B cell (primary cell): ENCODE data around the gene DEFB131A. TPM values are rescaled to one million over a fixed set of nuclear protein-coding genes. Genes with fewer than 3 reads are reported as not detected.
"Not testable (repeated sequence)": the region's sequence is repeated elsewhere in the genome, so short reads cannot be mapped to it uniquely, and the experiment has no call there.

Experiments
- ATAC-seq: fragments of 200-7000 bp; cut with Tn5 transposase; one replicate; pipeline ENCODE4 v1.10.0; 2021; ENCODE audit warnings: low read depth, mild to moderate bottlenecking, moderate number of reproducible peaks, moderate library complexity
- CTCF ChIA-PET: fragments of 350-600 bp; sonication (Branson Sonifier 250); formaldehyde crosslinking; loops from one replicate; lab custom pipeline; 2021; ENCODE audit warnings: antibody characterized with exemption, inconsistent platforms; lab: Charles Lee
- POLR2A ChIA-PET: fragments of 350-600 bp; sonication (Branson Sonifier 250); formaldehyde crosslinking; loops from one replicate; lab custom pipeline; 2021; ENCODE audit warnings: antibody characterized with exemption; lab: Charles Lee
- DNase-seq: peaks from one replicate; pipeline ENCODE4 v3.0.0; 2013
- H2AFZ ChIP-seq: 2 replicates; pipeline ENCODE4 v1.6.1; 2012; ENCODE audit warnings: mild to moderate bottlenecking, low read depth, low read length; ENCODE audit not compliant: insufficient read depth, poor library complexity, severe bottlenecking
- H3K27ac ChIP-seq, 2 donors: 1 replicate in 1 of 2; 2 replicates in 1 of 2; pipeline ENCODE4 v1.5.1; 2012 to 2013; ENCODE audit warnings: low read length in 2 of 2, mild to moderate bottlenecking in 2 of 2, moderate library complexity in 1 of 2
- H3K27me3 ChIP-seq, 4 experiments: fragments of 200-600 bp in 1 of 4; sonication (generic) in 1 of 4; replicated peaks in 1 of 4; 1 replicate in 2 of 4; 2 replicates in 2 of 4; pipeline versions ENCODE4 v1.6.1 to v1.7.0; 2013 to 2016; ENCODE audit warnings: low read length in 3 of 4, mild to moderate bottlenecking in 2 of 4, mixed read lengths in 1 of 4, moderate library complexity in 1 of 4; ENCODE audit not compliant: insufficient read depth in 4 of 4, control insufficient read depth in 3 of 4; ENCODE audit errors: control extremely low read depth in 1 of 4
- H3K36me3 ChIP-seq, 2 experiments: replicated peaks in 1 of 2; 1 replicate in 1 of 2; 2 replicates in 1 of 2; pipeline versions ENCODE4 v1.6.1 to v1.7.1; 2013; ENCODE audit warnings: low read length in 1 of 2; ENCODE audit not compliant: insufficient read depth in 2 of 2, control insufficient read depth in 1 of 2; ENCODE audit errors: control extremely low read depth in 1 of 2, extremely low read depth in 1 of 2
- H3K4me1 ChIP-seq, 2 donors: fragments of 200-600 bp in 1 of 2; sonication (generic) in 1 of 2; 1 replicate in 1 of 2; 2 replicates in 1 of 2; pipeline versions ENCODE4 v1.5.1 to v1.6.1; 2013 to 2017; ENCODE audit warnings: low read length in 2 of 2; ENCODE audit not compliant: control insufficient read depth in 2 of 2, insufficient read depth in 2 of 2
- H3K4me2 ChIP-seq: replicated peaks from 2 replicates; pipeline ENCODE3; 2012; ENCODE audit warnings: mild to moderate bottlenecking, low read depth, low read length; ENCODE audit not compliant: poor library complexity, severe bottlenecking
- H3K4me3 ChIP-seq, 5 experiments: fragments of 200-600 bp in 1 of 5; sonication (generic) in 1 of 5; 1 replicate in 3 of 5; 2 replicates in 2 of 5; pipeline versions ENCODE4 v1.5.1 to v1.7.0; 2011 to 2016; ENCODE audit warnings: low read length in 4 of 5, mild to moderate bottlenecking in 4 of 5, low read depth in 2 of 5, control low read depth in 1 of 5, moderate library complexity in 1 of 5; ENCODE audit not compliant: insufficient read depth in 1 of 5; ENCODE audit errors: control extremely low read depth in 1 of 5, extremely low read depth in 1 of 5
- H3K79me2 ChIP-seq: fragments of 200-600 bp; sonication (generic); one replicate; pipeline ENCODE4 v1.6.0; 2016; ENCODE audit warnings: low read length; ENCODE audit not compliant: control insufficient read depth, insufficient read depth
- H3K9ac ChIP-seq: fragments of 200-600 bp; sonication (generic); 2 replicates; pipeline ENCODE4 v1.6.1; 2017; ENCODE audit warnings: mild to moderate bottlenecking, low read length, moderate library complexity
- H3K9me3 ChIP-seq, 3 donors: one replicate each; pipeline versions ENCODE4 v1.6.1 to v1.7.1; 2013; ENCODE audit warnings: low read length in 2 of 3; ENCODE audit not compliant: control insufficient read depth in 2 of 3, insufficient read depth in 1 of 3; ENCODE audit errors: control extremely low read depth in 1 of 3
- H4K20me1 ChIP-seq: 2 replicates; pipeline ENCODE4 v1.6.0; 2012; ENCODE audit warnings: mild to moderate bottlenecking, low read length; ENCODE audit not compliant: insufficient read depth, control insufficient read depth, poor library complexity, severe bottlenecking
- H3K27ac Mint-ChIP-seq: one replicate; pipeline ENCODE4 v1.8.0; 2021; ENCODE audit warnings: mixed read lengths
- H3K27me3 Mint-ChIP-seq: one replicate; pipeline ENCODE4 v1.8.0; 2021; ENCODE audit warnings: mixed read lengths
- H3K4me1 Mint-ChIP-seq: one replicate; pipeline ENCODE4 v1.8.0; 2021; ENCODE audit warnings: mixed read lengths
- H3K4me3 Mint-ChIP-seq: one replicate; pipeline ENCODE4 v1.8.0; 2021; ENCODE audit warnings: mixed read lengths
- H3K9me3 Mint-ChIP-seq: one replicate; pipeline ENCODE4 v1.8.0; 2022; ENCODE audit warnings: mixed read lengths; ENCODE audit not compliant: insufficient read depth
- WGBS: methylation state at CpG from one replicate; pipeline ENCODE4 v1.1.5; 2013; ENCODE audit warnings: missing lambda C conversion rate; ENCODE audit not compliant: insufficient coverage; 5-methylcytosine and 5-hydroxymethylcytosine counted together
- intact Hi-C: fragments of 100-400 bp; cut with micrococcal nuclease; formaldehyde crosslinking; loops from one replicate; pipeline ENCODE4 v1.10.0; 2022
- polyA minus RNA-seq: library from RNA; depleted of rRNA, polyadenylated mRNA; stranded (reverse); fragments of >200 nt; gene quantifications from 2 replicates; pipeline ENCODE4 v1.2.3, GENCODE V29; 2012
- polyA plus RNA-seq: library from polyadenylated mRNA; depleted of rRNA; stranded (reverse); fragments of >200 nt; gene quantifications from 2 replicates; pipeline ENCODE4 v1.2.3, GENCODE V29; 2012
- total RNA-seq, 2 donors: library from RNA; stranded (reverse); fragments of 120-200 nt in 1 of 2; gene quantifications; 1 replicate in 1 of 2; 2 replicates in 1 of 2; pipeline versions ENCODE4 v1.2.3 to v1.2.4, GENCODE V29; 2013 to 2022

Gene DEFB131A
- total RNA-seq (not detected in 2 replicates), polyA plus RNA-seq (not detected in 2 replicates), polyA minus RNA-seq (not detected in 2 replicates)
- not detected for total RNA-seq (2013)

- H3K9ac ChIP-seq, H3K4me1 Mint-ChIP-seq, H3K4me3 Mint-ChIP-seq, H3K4me3 ChIP-seq, H3K9me3 ChIP-seq, H3K27me3 Mint-ChIP-seq, H3K27me3 ChIP-seq, POLR2A ChIA-PET, H3K27ac ChIP-seq, H3K9me3 Mint-ChIP-seq, CTCF ChIA-PET, H3K27ac Mint-ChIP-seq, H2AFZ ChIP-seq, ATAC-seq, H3K36me3 ChIP-seq, H3K4me1 ChIP-seq, intact Hi-C loops, DNase-seq, H4K20me1 ChIP-seq, H3K4me2 ChIP-seq, H3K79me2 ChIP-seq: not testable (repeated sequence)
- WGBS, result no CpG with 5 or more reads among the region's 3 CpGs
Measured at GRCh38 chr4:9444114-9444513, at the start of gene DEFB131A. Gene DEFB131A (plus strand): TSS chr4:9444414. CDS start chr4:9444534, 120 bp downstream.

GRCh38 chr4:9405774-9406173 is 38.4 kb upstream of the DEFB131A start:
- DNase-seq, H2AFZ ChIP-seq, H3K36me3 ChIP-seq, H3K9ac ChIP-seq, H3K27me3 ChIP-seq, H4K20me1 ChIP-seq, H3K27me3 Mint-ChIP-seq, H3K4me1 ChIP-seq, H3K4me3 ChIP-seq, H3K4me2 ChIP-seq, H3K9me3 ChIP-seq, H3K27ac Mint-ChIP-seq, H3K4me3 Mint-ChIP-seq, H3K9me3 Mint-ChIP-seq, H3K27ac ChIP-seq, intact Hi-C loops, POLR2A ChIA-PET, H3K4me1 Mint-ChIP-seq, CTCF ChIA-PET, ATAC-seq, H3K79me2 ChIP-seq: not testable (repeated sequence)
- 90% methylated on average over 2 of the region's 2 CpGs for WGBS

- H3K27me3 Mint-ChIP-seq, ATAC-seq: not testable (repeated sequence)
- 58% methylated on average over 3 of the region's 3 CpGs for WGBS
Measured at GRCh38 chr4:9406491-9406890, 37.7 kb upstream of the DEFB131A start.

More at GRCh38 chr4:9406491-9406890, 37.7 kb upstream of the DEFB131A start:
- H2AFZ ChIP-seq, H3K4me1 ChIP-seq, H3K4me3 Mint-ChIP-seq, H3K27ac ChIP-seq, CTCF ChIA-PET, H3K36me3 ChIP-seq, H3K4me3 ChIP-seq, intact Hi-C loops, H3K79me2 ChIP-seq, DNase-seq, H3K4me1 Mint-ChIP-seq, H3K9ac ChIP-seq, H3K27ac Mint-ChIP-seq, H3K9me3 Mint-ChIP-seq, H3K4me2 ChIP-seq, H4K20me1 ChIP-seq, POLR2A ChIA-PET, H3K9me3 ChIP-seq, H3K27me3 ChIP-seq: not testable (repeated sequence)
